ENCODE results near the gene DPEP1. TPM values are rescaled to one million over a fixed set of nuclear protein-coding genes. Genes with fewer than 3 reads are reported as not detected.

Gene DPEP1
- total and polyA plus RNA-seq, 2 donors (not counting 3 experiments of a cell fraction or from before 2014, with no cell fraction given), result 0.37 to 0.44 TPM

DNA sequence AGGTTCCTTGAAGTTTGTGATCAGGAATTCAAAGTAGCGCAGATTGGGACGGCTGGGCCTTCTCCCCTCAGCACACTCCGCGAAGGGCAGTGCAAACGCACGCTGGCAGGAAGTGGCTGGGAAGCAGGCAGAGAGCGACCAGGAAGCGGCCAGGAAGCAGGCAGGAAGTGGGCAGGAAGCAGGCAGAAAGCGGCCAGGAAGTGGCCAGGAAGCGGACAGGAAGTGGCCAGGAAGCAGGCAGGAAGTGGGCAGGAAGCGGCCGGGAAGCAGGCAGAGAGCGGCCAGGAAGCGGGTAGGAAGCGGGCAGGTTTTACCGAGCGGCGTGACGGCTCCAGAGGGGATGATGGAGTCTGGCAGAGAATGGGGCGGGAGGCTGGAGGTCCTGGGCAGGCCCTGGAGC is 3.2 kb downstream of the DPEP1 start:
- no TSS peak for BruUV-seq (replicated peaks)
- no peaks in the 10 kb centered on the region for H3K27me3 ChIP-seq (ENCODE audit: control insufficient read depth in 2 of 2, insufficient read depth in 2 of 2, low read length in 2 of 2)
- H3K4me2 ChIP-seq (ENCODE audit: insufficient read depth, low read length), result no peak overlapping the region
- H4K20me1 ChIP-seq (replicated peaks; ENCODE audit: control insufficient read depth, extremely low read depth, insufficient read depth, low read length), result no peaks in the 10 kb centered on the region
- H3K9me3 ChIP-seq (replicated peaks; ENCODE audit: control insufficient read depth, insufficient read depth, low read length), result no peaks in the 10 kb centered on the region
- no peak overlapping the region for H3K9ac ChIP-seq (replicated peaks; ENCODE audit: extremely low read depth, insufficient read depth, low read length)
- TF ChIP-seq POLR2A (IDR thresholded peaks at IDR 0.05; ENCODE audit: low read depth, low read length) (no peak), MYC (IDR thresholded peaks at IDR 0.05; ENCODE audit: low read depth, low read length) (no peak), POLR2AphosphoS5 (IDR thresholded peaks at IDR 0.05; ENCODE audit: insufficient read depth, low read depth, low read length) (no peak), FOS (IDR thresholded peaks at IDR 0.05; ENCODE audit: borderline replicate concordance, insufficient read depth, low read length) (no peak), EZH2 (IDR thresholded peaks at IDR 0.05; ENCODE audit: borderline replicate concordance, low read depth, low read length, severe bottlenecking) (no peak), GATA2 (IDR thresholded peaks at IDR 0.05; ENCODE audit: insufficient read depth, insufficient read length, low read depth, low read length) (no peak), JUN (IDR thresholded peaks at IDR 0.05; ENCODE audit: borderline replicate concordance, insufficient read depth, insufficient read length, low read depth) (no peak)
- TF ChIP-seq, protein P1, sequence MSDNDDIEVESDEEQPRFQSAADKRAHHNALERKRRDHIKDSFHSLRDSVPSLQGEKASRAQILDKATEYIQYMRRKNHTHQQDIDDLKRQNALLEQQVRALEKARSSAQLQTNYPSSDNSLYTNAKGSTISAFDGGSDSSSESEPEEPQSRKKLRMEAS (IDR thresholded peaks at IDR 0.05; ENCODE audit: insufficient read depth, insufficient read length), result no peak
- TF ChIP-seq, protein P2, sequence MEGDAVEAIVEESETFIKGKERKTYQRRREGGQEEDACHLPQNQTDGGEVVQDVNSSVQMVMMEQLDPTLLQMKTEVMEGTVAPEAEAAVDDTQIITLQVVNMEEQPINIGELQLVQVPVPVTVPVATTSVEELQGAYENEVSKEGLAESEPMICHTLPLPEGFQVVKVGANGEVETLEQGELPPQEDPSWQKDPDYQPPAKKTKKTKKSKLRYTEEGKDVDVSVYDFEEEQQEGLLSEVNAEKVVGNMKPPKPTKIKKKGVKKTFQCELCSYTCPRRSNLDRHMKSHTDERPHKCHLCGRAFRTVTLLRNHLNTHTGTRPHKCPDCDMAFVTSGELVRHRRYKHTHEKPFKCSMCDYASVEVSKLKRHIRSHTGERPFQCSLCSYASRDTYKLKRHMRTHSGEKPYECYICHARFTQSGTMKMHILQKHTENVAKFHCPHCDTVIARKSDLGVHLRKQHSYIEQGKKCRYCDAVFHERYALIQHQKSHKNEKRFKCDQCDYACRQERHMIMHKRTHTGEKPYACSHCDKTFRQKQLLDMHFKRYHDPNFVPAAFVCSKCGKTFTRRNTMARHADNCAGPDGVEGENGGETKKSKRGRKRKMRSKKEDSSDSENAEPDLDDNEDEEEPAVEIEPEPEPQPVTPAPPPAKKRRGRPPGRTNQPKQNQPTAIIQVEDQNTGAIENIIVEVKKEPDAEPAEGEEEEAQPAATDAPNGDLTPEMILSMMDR (IDR thresholded peaks at IDR 0.05; ENCODE audit: extremely low read depth in 1 of 2, insufficient read depth in 1 of 2, low read depth in 1 of 2, low read length in 2 of 2), result no peak
- H2AFZ ChIP-seq (ENCODE audit: low read depth, low read length), result no peak overlapping the region
- DNase-seq (ENCODE audit: low read depth, low spot score) (no peak), FAIRE-seq (no peak)
- intact Hi-C loops (cut with micrococcal nuclease) (no loop called here), dilution Hi-C loops (cut with MboI; ENCODE audit: extremely low pct_ligation_motif_present, low sequenced_read_pairs) (no loop called here)
- no peaks in the 10 kb centered on the region for H3K9me1 ChIP-seq (replicated peaks; ENCODE audit: control insufficient read depth, extremely low read depth, insufficient read depth, low read length)
- no peak overlapping the region for H3K27ac ChIP-seq (ENCODE audit: insufficient read depth, low read depth, low read length)
- CTCF ChIA-PET, result interaction anchor here (1.2 to 1.5 kb wide), 2 partner anchors 12 to 25 kb away, joined by 3 to 4 read pairs; no protein-coding TSS in a partner anchor
- POLR2A ChIA-PET, result no interaction called here
- H3K79me2 ChIP-seq (ENCODE audit: control insufficient read depth, insufficient read depth, low read length), result no peaks in the 10 kb centered on the region
- no peak overlapping the region for H3K4me3 ChIP-seq (replicated peaks in 1 of 3; ENCODE audit: insufficient read depth in 1 of 3, low read depth in 1 of 3, low read length in 3 of 3)
- H3K4me1 ChIP-seq (ENCODE audit: control insufficient read depth, extremely low read depth, insufficient read depth, low read length), result peaks cover 2% of the 10 kb centered on the region
- H3K36me3 ChIP-seq (ENCODE audit: control insufficient read depth in 2 of 2, extremely low read depth in 1 of 2, insufficient read depth in 2 of 2, low read length in 2 of 2), result no peaks in the 10 kb centered on the region

All from endothelial cell of umbilical vein (primary cell).